Mucosa of descending colon (tissue), 3 donors: ENCODE measurements around the gene GAREM2. TPM values are rescaled to one million over a fixed set of nuclear protein-coding genes. Genes with fewer than 3 reads are reported as not detected.
"Not testable (repeated sequence)": the region's sequence is repeated elsewhere in the genome, so short reads cannot be mapped to it uniquely, and the experiment has no call there.

ENCODE experiments used
- ATAC-seq: fragments of 200-7000 bp; cut with Tn5 transposase; one replicate; pipeline ENCODE4 v1.9.1; 2020; ENCODE audit warnings: mild to moderate bottlenecking, moderate library complexity
- DNase-seq, 3 donors: peaks; one replicate each; pipeline ENCODE4 v3.0.0-alpha.2; 2020
- H3K36me3 ChIP-seq: fragments of 200-600 bp; one replicate; pipeline ENCODE4 v1.8.0; 2021; ENCODE audit warnings: low read depth, mild to moderate bottlenecking
- H3K4me1 ChIP-seq: fragments of 200-600 bp; one replicate; pipeline ENCODE4 v1.8.0; 2021; ENCODE audit warnings: low read depth, mild to moderate bottlenecking
- H3K4me3 ChIP-seq: fragments of 200-600 bp; one replicate; pipeline ENCODE4 v1.8.0; 2021; ENCODE audit warnings: mild to moderate bottlenecking
- H3K9me3 ChIP-seq: fragments of 200-600 bp; one replicate; pipeline ENCODE4 v1.8.0; 2021; ENCODE audit warnings: mild to moderate bottlenecking
- CTCF ChIP-seq: fragments of 200-600 bp; IDR thresholded peaks from one replicate; pipeline ENCODE4 v1.8.0; 2022; ENCODE audit warnings: antibody characterized with exemption, mild to moderate bottlenecking
- intact Hi-C, 2 donors: fragments of 100-400 bp; cut with DNase I in 1 of 2; cut with micrococcal nuclease in 1 of 2; formaldehyde crosslinking; loops; one replicate each; pipeline versions ENCODE4 v1.11.0 to v1.11.1; 2022; cut with DNase I, micrococcal nuclease
- total RNA-seq, 3 donors: library from RNA; stranded (reverse); fragmentation: NEBNext Ultra II Directional in 2 of 3; extraction: Animal tissue kit (Norgen Biotek cat#: 25700) in 2 of 3; gene quantifications; one replicate each; pipeline versions ENCODE4 v1.2.1 to v1.2.4, GENCODE V29; 2021 to 2023
- donor health status: DM: no; HTN: no; CAD: no; lungs with moderate emphysema.
- donor health status: DM: no; HTN: no; CAD: no.
- donor health status: DM: no; HTN: yes; CAD: no.

GAREM2 gene
- total RNA-seq, 3 donors from 2014 or later = 4.0 to 8.8 (median 6.7) TPM

GRCh38 chr2:26164641-26165211, 8.2 kb upstream of the GAREM2 start:
- H3K4me3 ChIP-seq = no peak overlapping the region
- no peaks in the 10 kb centered on the region for H3K4me1 ChIP-seq
- no peaks in the 10 kb centered on the region for H3K36me3 ChIP-seq
- ATAC-seq = no peak
- no peak for TF ChIP-seq CTCF
- H3K9me3 ChIP-seq = no peaks in the 10 kb centered on the region
- intact Hi-C loops = no loop called here
- DNase-seq = no peak

GRCh38 chr2:26165403-26165802, 7.5 kb upstream of the GAREM2 start:
- H3K9me3 ChIP-seq = no peaks in the 10 kb centered on the region
- no peak for DNase-seq
- TF ChIP-seq CTCF = no peak
- no peaks in the 10 kb centered on the region for H3K4me1 ChIP-seq
- H3K36me3 ChIP-seq = no peaks in the 10 kb centered on the region
- no peak overlapping the region for H3K4me3 ChIP-seq
- no peak for ATAC-seq
- intact Hi-C loops = no loop called here

GRCh38 chr2:26166541-26166940, 6.3 kb upstream of the GAREM2 start:
- H3K4me3 ChIP-seq, ATAC-seq, H3K4me1 ChIP-seq, H3K9me3 ChIP-seq, H3K36me3 ChIP-seq, DNase-seq, intact Hi-C loops: not testable (repeated sequence)

- no peak for DNase-seq
- no peaks in the 10 kb centered on the region for H3K36me3 ChIP-seq
- peaks cover 9% of the 10 kb centered on the region for H3K4me1 ChIP-seq
- H3K9me3 ChIP-seq = no peaks in the 10 kb centered on the region
- TF ChIP-seq CTCF = no peak
- H3K4me3 ChIP-seq = no peak overlapping the region
- no peak for ATAC-seq
- intact Hi-C loops = no loop called here
These were observed 4.1 kb upstream of the GAREM2 start for GRCh38 chr2:26168785-26169184.

GRCh38 chr2:26169226-26169625, 3.7 kb upstream of the GAREM2 start:
- H3K4me1 ChIP-seq = peaks cover 11% of the 10 kb centered on the region
- H3K36me3 ChIP-seq = no peaks in the 10 kb centered on the region
- TF ChIP-seq CTCF = no peak
- DNase-seq (no peak), ATAC-seq (no peak)
- intact Hi-C loops = no loop called here
- H3K9me3 ChIP-seq = no peaks in the 10 kb centered on the region
- H3K4me3 ChIP-seq = no peak overlapping the region

- no peaks in the 10 kb centered on the region for H3K9me3 ChIP-seq
- DNase-seq (no peak), ATAC-seq (no peak)
- intact Hi-C loops = no loop called here
- TF ChIP-seq CTCF = no peak
- no peaks in the 10 kb centered on the region for H3K36me3 ChIP-seq
- H3K4me3 ChIP-seq = no peak overlapping the region
- peaks cover 11% of the 10 kb centered on the region for H3K4me1 ChIP-seq
These were observed 3.0 kb upstream of the GAREM2 start for GRCh38 chr2:26169681-26170414.
